Stimulated activated CD4-positive, alpha-beta T cell treated with anti-CD3 and anti-CD28 coated beads, Interleukin-15, amount 100 ng/mL, for 1 hour (primary cell): ENCODE results near the gene RIBC1.
"Not testable (repeated sequence)": the region's sequence is repeated elsewhere in the genome, so short reads cannot be mapped to it uniquely, and the experiment has no call there.

ENCODE experiments used
- DNase-seq, 2 donors: peaks; one replicate each; pipeline ENCODE4 v3.0.0-alpha.2; 2020; ENCODE audit warnings: low read depth in 1 of 2, low spot score in 1 of 2

Gene RIBC1

DNA sequence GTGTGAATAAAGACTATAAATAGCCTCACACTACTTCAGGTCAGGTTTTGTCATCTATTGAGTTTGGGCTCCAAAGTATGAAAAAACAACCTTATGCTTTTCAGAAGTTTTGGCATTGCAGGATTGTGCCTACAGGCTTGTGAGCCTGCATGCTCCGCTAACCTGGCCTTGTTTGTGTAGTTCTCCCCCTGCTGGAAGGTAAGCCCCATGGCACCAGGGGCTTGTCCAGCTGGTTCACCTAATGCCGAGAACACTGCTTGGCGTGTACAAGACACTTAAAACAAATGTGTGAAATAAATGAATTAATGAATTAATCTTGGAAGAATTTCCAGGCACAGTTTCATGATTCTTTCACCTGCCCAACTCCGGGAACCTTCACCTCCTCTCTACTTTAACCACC is 13.3 kb downstream of the RIBC1 start:
- DNase-seq: peak; percentile 17 to 27

- no peak for DNase-seq
Measured at GRCh38 chrX:53437206-53437605, 14.5 kb downstream of the RIBC1 start.

DNA sequence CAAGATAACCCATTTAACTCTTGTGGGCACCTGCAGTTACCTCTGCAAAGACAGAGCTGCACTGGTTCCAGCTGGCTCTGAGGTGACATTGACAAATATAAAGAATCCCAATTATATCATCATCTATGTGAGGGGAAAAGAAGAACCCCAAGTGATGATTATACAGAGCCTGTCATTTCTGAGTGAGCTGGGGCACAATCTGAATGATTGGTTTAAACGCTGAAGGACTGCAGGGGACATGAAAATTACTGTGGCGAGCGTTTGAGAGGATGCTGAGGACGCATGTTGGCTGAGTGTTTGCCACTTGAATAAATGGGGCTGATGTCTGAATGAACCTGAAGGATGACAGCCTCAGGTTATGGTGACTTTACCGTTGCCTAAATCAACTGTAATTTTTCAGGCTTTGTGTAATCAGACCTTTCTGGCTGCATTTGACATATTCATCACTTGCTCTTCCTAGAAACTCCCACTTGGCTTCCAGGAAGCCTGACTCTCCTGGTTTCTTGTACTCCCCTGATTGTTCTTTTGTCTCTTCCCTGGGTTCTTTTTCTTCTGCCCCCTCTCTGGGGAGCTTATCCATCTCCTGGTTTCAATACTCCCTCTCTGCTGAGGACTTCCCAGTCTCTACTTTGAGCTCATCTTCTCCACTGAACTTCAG is 15.6 kb downstream of the RIBC1 start:
- no peak for DNase-seq

- DNase-seq: no peak
Measured at GRCh38 chrX:53438832-53439230, 16.2 kb downstream of the RIBC1 start.

DNA sequence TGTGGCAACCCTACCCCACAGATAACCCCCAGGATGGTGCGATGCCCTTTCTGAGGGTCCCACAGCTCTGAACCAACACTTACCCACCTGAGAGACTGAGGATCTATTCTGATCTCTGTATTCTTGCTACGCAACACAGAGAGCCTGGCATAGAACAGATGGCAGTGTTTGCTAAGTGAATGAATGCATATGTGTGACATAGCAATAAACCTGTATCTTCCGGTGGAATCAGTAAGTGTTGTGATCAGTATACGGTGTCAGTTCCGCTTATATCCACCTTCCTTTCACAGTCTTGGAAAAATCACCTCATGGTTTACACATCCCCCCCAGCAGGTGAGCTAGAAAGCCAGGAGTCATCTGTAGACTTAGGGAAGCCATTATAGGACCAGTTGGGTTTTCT is 17.4 kb downstream of the RIBC1 start:
- DNase-seq: no peak

DNA sequence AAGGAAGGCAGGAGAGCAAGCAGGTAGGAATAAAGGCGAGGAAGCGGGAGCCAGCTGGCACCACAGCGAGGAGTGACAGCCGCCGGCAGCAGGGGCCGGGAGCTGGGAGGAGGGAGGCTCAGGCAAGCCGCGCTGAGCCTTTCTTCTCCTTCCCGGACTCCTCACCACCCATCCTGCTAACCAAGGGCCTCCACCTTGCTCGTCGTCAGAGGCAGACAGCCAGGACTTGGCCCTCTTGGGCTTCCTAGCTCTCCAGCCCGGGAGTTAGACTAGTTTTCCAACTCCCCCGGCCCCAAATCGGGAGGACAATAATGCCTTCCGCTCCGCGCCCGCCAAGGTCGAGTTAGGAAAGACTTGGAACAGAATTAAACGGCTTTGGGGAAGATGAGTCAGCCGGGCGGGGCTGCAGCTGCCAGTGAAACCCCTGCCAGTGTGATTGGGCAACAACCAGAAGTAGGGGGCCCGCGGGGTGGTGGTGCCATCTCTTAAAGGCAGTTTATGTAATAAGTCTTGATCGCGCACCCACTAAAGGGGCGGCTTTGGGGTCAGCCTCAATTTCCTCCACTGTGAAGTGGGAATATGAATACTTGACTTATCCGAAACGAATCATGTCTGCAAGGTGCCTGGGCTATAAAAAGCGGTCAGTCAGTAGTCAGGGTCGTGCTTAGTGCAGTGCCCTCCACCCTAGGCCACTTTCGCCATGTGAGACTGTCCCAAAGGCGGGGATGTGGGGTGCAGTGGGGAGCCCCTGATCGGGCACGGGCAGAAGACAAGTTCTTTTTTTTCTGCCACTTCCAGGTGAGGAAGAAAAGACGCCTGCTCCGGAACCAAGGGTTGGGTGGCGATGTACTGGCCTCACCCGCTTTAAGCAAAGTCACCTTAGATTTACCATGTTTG is 18.2 kb downstream of the RIBC1 start:
- peak in 1 of 2 donors; percentile 1 for DNase-seq

DNA sequence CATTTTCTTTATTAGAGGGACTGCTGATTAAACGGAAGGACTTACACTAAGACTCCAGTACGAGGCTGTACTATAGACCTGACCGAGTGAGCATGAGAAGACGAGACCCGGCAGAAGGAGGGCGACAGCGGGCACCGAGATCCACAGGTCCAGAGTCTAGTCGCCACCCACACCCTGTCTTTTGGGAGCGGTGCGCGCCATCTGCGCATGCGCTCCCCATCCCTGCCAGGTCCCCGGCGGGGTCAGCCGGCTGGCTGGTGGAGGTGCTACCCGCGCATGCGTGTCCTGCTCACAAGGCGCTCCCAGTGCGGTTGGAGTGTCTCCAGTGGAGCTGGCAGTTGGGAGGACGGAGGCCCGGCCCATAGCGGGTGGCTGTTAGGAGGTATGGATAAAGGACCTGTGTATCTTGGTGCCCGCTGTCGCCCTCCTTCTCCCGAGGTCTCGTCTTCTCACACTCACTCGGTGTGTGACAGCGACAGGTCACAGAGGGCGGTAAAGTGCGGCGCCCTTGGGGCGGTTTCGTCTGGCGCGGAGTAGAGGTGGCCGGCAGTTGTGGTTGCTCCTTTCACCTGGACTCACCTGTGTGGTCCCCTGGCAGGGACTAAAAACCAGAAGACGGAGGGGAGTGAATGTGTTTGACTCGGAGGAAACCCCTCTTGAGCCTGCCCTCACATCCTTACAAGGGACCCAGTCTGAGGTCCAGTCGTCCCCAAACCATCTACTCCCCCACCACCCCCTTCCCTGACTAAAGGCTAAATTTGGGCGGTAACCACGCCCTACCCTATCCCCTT is 19.1 kb downstream of the RIBC1 start:
- peak; percentile 57 to 58 for DNase-seq

- DNase-seq: no peak
Measured at GRCh38 chrX:53442322-53442631, 19.6 kb downstream of the RIBC1 start.

GRCh38 chrX:53445977-53446376 is 23.3 kb downstream of the RIBC1 start:
- DNase-seq: peak in 1 of 2 donors; percentile 19

- no peak for DNase-seq
Measured at GRCh38 chrX:53447441-53447840, 24.8 kb downstream of the RIBC1 start.

DNA sequence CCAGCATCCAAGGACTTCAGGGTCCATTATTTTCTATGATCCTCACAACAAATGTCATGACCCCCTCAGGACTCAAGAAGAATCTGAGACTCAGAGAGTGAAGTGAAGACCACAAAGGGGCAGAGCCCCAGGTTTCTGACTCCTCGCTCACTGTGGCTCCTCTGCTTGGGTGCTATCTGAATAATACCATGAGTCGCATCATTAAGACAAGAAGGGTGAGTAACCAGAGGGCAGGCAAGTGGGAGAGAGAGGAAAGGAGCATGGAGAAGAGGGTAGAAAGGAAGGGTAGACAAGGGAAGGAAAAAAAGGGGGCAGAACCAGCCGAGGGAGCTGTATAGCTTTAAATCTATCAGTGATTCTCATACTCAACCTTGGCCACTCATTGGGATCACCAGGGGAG is 27.0 kb downstream of the RIBC1 start:
- no peak for DNase-seq

GRCh38 chrX:53452812-53453211 is 30.1 kb downstream of the RIBC1 start:
- no peak for DNase-seq

DNA sequence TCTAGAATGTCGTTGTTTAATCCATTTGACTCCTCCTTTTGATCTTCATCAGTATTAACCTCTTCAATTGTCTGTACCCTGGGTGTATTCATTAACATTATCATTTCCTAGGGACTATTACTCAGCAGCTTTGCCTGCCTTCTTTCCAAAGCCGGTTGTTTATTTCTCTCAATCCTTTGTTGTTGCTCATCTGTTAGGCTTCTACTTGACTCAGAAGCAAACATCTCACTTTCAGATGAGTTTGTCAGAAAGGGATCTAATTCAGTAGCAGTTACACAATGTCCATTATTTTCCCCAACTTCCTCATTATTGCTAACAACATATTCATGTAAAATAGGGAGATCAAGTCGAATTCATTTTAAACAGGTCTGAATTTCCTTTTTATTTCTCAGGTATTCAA is 33.6 kb downstream of the RIBC1 start:
- no peak for DNase-seq

DNA sequence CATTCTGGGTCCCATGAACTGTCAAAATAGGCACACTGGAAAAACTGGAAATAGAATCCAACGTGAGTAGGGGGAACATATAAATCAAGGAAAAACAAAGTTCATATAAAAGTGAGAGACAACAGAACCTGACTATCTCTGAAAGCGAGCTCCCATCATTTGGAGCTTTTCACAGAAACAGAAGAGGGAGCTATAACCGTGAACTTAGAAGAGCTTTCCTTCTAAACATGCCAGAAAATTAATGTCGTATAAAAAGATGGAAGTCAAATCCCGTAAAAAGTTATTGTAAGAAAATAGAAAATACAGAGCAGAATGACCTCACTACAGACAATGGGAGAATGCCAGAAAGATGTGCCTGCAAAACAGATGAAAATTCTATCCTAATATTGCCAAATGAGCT is 35.4 kb downstream of the RIBC1 start:
- DNase-seq: no peak

DNA sequence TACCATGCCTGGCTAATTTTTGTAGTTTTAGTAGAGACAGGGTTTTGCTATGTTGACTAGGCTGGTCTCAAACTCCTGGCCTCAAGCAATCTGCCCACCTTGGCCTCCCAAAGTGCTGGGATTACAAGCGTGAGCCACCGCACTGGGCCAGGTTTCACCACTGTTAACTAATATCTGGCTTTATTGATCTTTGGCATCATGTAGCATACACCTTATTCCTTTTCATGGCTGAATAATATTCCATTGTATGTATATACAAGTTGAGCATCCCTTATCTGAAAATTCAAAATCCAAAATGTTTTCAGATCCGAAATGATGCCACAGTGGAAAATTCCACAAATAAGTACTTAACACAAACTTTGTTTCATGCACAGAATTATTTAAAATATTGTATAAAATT is 46.0 kb downstream of the RIBC1 start:
- DNase-seq: not testable (repeated sequence)

DNA sequence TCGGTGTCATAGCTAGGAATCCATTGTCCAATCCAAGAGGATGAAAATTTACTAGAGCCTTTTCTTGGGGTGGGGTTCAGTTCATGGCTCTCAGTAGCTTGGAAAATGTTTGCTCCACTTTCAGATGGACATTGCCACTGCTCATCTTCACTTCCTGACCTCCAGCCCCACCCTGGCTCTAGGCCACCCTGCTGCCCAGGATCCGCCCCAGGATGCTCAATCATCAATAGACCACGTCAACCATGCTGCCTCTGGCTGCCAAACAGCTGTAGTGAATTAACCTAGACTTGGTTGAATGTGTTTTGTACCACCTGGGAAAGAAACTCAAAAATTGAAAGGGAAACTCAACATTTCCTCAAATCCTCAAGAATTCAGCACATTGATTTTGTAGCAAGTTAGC is 48.7 kb downstream of the RIBC1 start:
- DNase-seq: no peak

DNA sequence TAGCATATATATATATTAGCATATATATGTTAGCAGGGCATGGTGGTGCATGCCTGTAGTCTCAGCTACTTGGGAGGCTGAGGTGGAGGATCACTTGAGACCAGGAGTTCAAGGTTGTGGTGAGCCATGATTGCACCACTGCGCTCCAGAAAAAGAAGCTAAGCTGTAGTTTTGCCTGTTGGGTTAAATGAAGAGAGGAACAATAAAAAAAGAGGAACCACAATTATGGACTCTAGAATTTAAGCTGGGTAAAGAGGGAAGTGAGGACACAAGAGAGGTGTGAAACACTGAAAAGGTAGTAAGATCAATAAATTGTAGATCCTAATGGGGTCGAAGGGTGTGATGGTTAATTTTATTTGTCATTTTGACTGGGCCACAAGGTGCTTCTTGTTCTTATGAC is 52.0 kb downstream of the RIBC1 start:
- no peak for DNase-seq

DNA sequence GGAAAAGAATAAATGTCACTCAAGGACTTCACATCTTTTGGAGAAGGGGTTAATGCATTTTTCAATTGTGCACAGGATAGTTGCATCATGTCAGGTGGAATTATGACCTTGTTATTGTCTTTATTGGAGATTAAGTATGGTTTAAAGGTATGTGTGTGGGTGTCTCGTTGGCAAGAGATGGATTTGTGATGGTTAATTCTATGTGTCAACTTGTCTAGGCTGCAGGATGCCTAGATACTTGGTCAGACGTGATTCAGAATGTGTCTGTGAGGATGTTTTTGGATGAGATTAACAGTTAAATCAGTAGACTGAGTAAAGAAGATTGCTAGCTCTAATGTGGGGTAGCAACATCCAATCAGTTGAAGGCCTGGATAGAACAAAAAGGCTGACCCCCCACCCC is 53.7 kb downstream of the RIBC1 start:
- no peak for DNase-seq

DNA sequence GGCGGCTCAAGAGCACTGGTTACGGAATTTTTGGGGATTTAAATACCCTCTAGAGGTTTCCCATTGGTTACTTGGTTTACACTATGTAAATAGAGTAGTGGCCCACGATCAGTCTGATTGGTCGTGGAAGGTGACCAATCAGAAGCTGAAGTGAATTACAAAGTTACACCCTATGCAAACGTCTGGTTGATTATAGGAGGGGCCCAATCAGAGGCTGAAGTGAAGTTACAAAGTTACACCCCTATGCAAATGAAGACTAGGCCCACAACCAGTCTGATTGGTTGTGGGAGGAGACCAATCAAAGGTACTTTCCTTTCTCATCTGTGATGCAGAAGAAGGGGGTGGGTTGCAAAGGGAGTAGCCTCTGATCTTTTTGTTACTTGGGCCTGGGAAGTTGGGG is 56.6 kb downstream of the RIBC1 start:
- DNase-seq: no peak
